Prostate gland (tissue), 2 donors: ENCODE data around the gene MYADM. TPM values are rescaled to one million over a fixed set of nuclear protein-coding genes. Genes with fewer than 3 reads are reported as not detected.

ENCODE experiments used
- DNase-seq: peaks from one replicate; pipeline ENCODE4 v3.0.0-alpha.2; 2019; ENCODE audit warnings: low spot score
- H3K27ac ChIP-seq, 2 donors: fragments of 200-600 bp; sonication (generic); 2 replicates each; pipeline ENCODE4 v1.5.1; 2017 to 2019
- H3K27me3 ChIP-seq: fragments of 200-600 bp; sonication (generic); replicated peaks from 2 replicates; pipeline ENCODE4 v1.5.1; 2019; ENCODE audit not compliant: insufficient read depth
- H3K36me3 ChIP-seq, 2 donors: fragments of 200-600 bp; sonication (generic); 1 replicate in 1 of 2; 2 replicates in 1 of 2; pipeline versions ENCODE4 v1.5.1 to v1.8.1; 2017 to 2019
- H3K4me1 ChIP-seq: fragments of 200-600 bp; sonication (generic); replicated peaks from 2 replicates; pipeline ENCODE4 v1.5.1; 2019
- H3K4me3 ChIP-seq, 2 donors: fragments of 200-600 bp; sonication (generic); 2 replicates each; pipeline ENCODE4 v1.5.1; 2017 to 2019
- H3K9me3 ChIP-seq: fragments of 200-600 bp; sonication (generic); 2 replicates; pipeline ENCODE4 v1.5.1; 2017
- CTCF ChIP-seq, 4 experiments: fragments of 200-600 bp in 2 of 4; fragments of 450-650 bp in 2 of 4; sonication (generic) in 2 of 4; IDR thresholded peaks; 1 replicate in 3 of 4; 2 replicates in 1 of 4; pipeline ENCODE4 v1.5.1; 2016 to 2019; ENCODE audit warnings: antibody characterized with exemption in 4 of 4, mild to moderate bottlenecking in 2 of 4, moderate library complexity in 2 of 4
- POLR2A ChIP-seq: fragments of 450-650 bp; IDR thresholded peaks from one replicate; pipeline ENCODE4 v1.6.1; 2016; ENCODE audit warnings: antibody characterized with exemption, mild to moderate bottlenecking
- POLR2AphosphoS5 ChIP-seq: sonication (generic); formaldehyde crosslinking; IDR thresholded peaks from one replicate; pipeline ENCODE4 v1.6.1; 2017; ENCODE audit warnings: antibody characterized with exemption
- WGBS: methylation state at CpG from one replicate; pipeline ENCODE4 v1.1.5; 2018; 5-methylcytosine and 5-hydroxymethylcytosine counted together
- intact Hi-C: fragments of 100-400 bp; cut with DNase I; formaldehyde crosslinking; loops from one replicate; pipeline ENCODE4 v1.14.2; 2022
- total RNA-seq, 2 donors: library from RNA; depleted of rRNA; stranded (reverse); fragments of >200 nt; gene quantifications; one replicate each; pipeline ENCODE4 v1.1.0, GENCODE V29; 2016

Gene MYADM
- total RNA-seq, 2 donors from 2014 or later, result 56.4 to 96.3 TPM

DNA sequence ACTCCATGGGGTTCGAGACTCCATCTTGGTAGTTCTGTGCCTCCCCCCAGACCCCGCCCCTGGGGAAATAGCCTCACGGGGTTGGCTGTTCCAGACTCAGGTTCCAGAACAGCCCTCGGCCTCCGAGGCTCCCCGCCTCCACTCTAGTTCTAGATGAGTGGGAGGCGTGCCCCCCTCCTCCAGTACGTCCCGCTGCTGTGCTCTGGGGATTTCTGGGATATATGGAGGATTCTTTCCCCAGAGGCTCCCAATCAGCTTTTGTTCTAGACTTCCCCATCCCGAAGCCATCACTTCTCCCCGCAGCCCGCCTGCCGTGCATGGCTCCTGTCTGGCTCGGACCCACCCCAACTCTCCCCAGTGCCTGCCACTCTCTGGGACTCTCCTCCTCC is 39.5 kb downstream of the MYADM start:
- no peak overlapping the region for H3K27ac ChIP-seq
- intact Hi-C loops, result loop anchor here (5.0 kb wide), 1 partner anchor 115 kb away; no protein-coding TSS in a partner anchor
- H3K4me3 ChIP-seq, result no peak overlapping the region

DNA sequence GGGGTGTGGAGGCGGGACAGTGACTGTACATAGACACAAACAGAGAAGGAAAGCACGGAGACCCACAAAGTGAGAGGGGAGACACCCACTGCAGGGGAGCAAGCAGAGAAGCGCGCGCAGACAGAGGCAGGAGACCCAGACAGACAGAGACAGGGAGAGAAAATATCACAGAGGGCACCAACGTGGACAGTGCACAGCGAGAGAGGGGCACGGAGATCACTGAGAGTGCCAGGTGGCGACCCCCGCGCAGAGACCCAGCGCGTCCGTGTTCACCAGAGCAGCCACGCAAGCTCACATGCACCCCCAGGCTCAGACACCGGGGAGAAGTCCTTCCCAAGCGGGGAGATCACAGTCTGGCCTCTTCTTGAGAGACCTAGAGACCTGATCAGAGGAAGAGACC is 40.0 kb downstream of the MYADM start:
- no peaks in the 10 kb centered on the region for H3K36me3 ChIP-seq
- intact Hi-C loops, result loop anchor here (5.0 kb wide), 1 partner anchor 115 kb away; no protein-coding TSS in a partner anchor
- peaks cover 2% of the 10 kb centered on the region for H3K4me1 ChIP-seq
- no peak for DNase-seq
- H3K4me3 ChIP-seq, result no peak overlapping the region
- H3K27me3 ChIP-seq, result peaks cover 37% of the 10 kb centered on the region
- no peaks in the 10 kb centered on the region for H3K9me3 ChIP-seq
- no peak for TF ChIP-seq POLR2A
- no peak for TF ChIP-seq POLR2AphosphoS5
- TF ChIP-seq CTCF (IDR thresholded peaks at IDR 0.05), result no peak
- WGBS, result 17% methylated on average over 17 of the region's 17 CpGs
- no peak overlapping the region for H3K27ac ChIP-seq

More for the DNA sequence above, 39.5 kb downstream of the MYADM start:
- Histone ChIP-seq H3K4me1 (peaks cover 2% of the 10 kb centered on the region), H3K9me3 (no peaks in the 10 kb centered on the region), H3K36me3 (no peaks in the 10 kb centered on the region), H3K27me3 (peaks cover 33% of the 10 kb centered on the region)
- 33% methylated on average over 14 of the region's 14 CpGs for WGBS
- DNase-seq, result no peak
- TF ChIP-seq CTCF (IDR thresholded peaks at IDR 0.05) (no peak), POLR2AphosphoS5 (no peak), POLR2A (no peak)

DNA sequence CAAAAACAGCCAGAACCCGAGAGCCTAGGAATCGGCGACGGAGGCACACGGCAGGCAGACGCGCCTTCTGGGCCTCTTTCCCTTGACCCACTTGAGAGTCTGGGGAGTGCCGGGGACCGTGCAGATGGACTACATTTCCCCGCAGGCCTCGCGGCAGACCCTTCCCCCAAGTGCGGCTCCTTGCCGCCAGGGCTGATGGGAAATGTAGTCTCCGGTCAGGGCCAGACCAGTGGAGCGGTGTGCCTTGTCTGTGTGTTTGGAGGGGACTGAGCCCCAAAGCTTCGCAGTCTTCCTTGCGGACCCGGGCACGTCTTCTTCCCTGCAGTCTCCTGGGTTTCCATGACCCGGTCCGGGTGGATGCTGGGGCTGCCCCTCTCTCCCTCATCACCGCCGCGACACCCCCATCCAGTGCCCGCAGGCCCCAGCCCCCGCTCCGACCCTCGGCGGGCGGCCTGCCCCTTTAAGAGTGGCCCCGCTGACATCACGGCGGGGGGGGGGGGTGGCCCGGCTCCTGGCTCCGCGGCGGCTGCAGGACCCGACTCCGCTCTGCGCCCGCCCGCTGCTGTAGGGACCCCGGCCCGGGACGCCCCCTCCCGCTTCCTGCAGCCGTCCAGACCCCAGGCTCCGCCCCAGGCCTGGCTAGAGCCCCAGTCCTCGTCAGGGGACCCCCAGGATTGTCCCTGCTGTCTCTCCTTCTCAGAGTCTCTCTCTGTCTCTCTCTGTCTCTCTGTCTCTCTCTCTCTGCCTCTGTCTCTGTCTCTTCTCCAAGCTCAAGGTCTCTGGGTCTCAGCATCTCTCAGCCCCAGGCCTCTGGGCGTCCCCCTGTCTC is 40.6 kb downstream of the MYADM start:
- WGBS, result 4% methylated on average over 34 of the region's 51 CpGs
- H3K27me3 ChIP-seq, result peaks cover 39% of the 10 kb centered on the region
- no peak for DNase-seq
- TF ChIP-seq POLR2A (no peak), POLR2AphosphoS5 (no peak), CTCF (IDR thresholded peaks at IDR 0.05) (no peak)
- no peaks in the 10 kb centered on the region for H3K9me3 ChIP-seq
- no peak overlapping the region for H3K27ac ChIP-seq
- intact Hi-C loops, result loop anchor here (5.0 kb wide), 1 partner anchor 114 kb away; no protein-coding TSS in a partner anchor
- no peak overlapping the region for H3K4me3 ChIP-seq
- H3K36me3 ChIP-seq, result no peaks in the 10 kb centered on the region
- H3K4me1 ChIP-seq, result peaks cover 2% of the 10 kb centered on the region

GRCh38 chr19:53908935-53909415 is 41.3 kb downstream of the MYADM start, which contains the start of gene CACNG7:
Gene CACNG7, plus strand, starts transcription at chr19:53909278. Its CDS starts 3,554 bp downstream, at chr19:53912832.
- DNase-seq, result no peak
- no peaks in the 10 kb centered on the region for H3K36me3 ChIP-seq
- H3K4me3 ChIP-seq, result no peak within 1 kb of the TSS
- peaks cover 2% of the 10 kb centered on the region for H3K4me1 ChIP-seq
- no peak for TF ChIP-seq CTCF (IDR thresholded peaks at IDR 0.05)
- no peak for TF ChIP-seq POLR2AphosphoS5
- intact Hi-C loops, result loop anchor here (5.0 kb wide), 1 partner anchor 113 kb away; no protein-coding TSS in a partner anchor
- WGBS, result 1% methylated on average over 27 of the region's 28 CpGs
- H3K9me3 ChIP-seq, result no peaks in the 10 kb centered on the region
- peaks cover 40% of the 10 kb centered on the region for H3K27me3 ChIP-seq
- no peak within 1 kb of the TSS for H3K27ac ChIP-seq
